GM20431 (cell line): ENCODE results near the gene ABLIM1.

Experiments
- in situ Hi-C: fragments of 300-500 bp; cut with MseI, MboI; formaldehyde crosslinking; loops from one replicate; pipeline ENCODE4 v1.15.0; 2020; ENCODE audit warnings: low sequenced_read_pairs; ENCODE audit not compliant: unreplicated experiment

Gene ABLIM1

DNA sequence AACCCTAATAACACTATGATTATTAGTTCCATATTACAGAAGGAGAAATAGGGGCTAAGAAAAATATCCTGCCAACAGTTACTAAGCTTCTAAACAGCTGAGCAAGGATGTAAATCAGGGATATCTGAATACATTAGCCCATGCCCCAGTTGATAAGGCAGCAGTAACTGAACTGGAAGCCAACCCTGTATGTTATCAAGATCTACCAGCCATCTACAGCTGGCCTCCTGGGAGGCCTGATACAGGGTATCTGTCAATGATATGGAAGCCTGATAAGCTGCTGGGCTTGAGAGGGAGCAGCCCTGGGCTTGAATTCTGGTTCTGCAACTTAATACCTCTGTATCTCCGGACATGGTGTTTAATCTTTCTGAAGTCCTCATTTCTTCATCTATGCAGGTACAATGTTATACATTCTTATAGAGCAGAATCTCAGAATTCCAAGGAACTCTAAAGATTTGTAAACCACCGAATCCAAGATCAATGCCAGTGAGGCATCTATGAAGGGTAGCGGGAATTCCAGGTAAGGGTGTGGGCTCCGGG, 215.9 kb downstream of the ABLIM1 start:
- in situ Hi-C loops, result no loop called here

DNA sequence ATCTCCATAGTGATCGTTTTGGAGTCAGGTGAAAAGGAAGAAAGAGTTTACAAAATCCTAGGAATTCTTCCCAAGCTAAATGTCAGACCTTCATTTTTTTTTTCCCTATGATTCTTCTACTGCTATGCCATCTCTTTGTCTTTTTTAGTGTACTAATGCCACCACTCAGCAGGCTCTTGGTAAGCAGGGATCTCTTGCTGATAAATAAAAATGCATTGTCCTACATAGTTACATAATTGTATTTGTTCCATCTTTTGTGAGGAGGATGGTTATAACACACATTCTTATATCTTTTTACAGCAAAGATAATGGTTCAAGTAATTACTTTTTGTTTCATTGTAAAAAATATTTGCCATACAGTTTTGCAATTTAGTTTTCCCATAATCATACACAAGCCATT, 217.0 kb downstream of the ABLIM1 start:
- in situ Hi-C loops, result no loop called here

GRCh38 chr10:114437473-114438292, 220.4 kb downstream of the ABLIM1 start:
- in situ Hi-C loops, result no loop called here

DNA sequence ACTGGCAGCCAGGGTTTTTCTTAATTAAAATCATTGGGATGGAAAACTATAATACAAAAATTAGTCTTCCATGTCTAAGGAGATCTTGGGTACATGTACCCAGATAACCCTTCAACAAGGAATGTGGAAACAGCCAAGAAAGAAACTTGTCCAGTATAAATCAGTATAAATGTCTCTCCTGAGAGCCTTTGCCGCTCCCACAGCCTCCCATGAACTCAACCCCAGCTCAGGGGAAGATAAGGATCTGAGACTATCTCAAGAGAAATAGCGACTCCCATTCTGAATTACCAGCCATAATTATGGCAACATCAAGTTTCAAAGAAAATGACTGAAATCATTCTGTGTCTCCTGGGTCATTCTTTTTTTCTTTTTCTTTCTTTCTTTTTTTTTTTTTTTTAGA, 221.1 kb downstream of the ABLIM1 start:
- in situ Hi-C loops, result no loop called here

DNA sequence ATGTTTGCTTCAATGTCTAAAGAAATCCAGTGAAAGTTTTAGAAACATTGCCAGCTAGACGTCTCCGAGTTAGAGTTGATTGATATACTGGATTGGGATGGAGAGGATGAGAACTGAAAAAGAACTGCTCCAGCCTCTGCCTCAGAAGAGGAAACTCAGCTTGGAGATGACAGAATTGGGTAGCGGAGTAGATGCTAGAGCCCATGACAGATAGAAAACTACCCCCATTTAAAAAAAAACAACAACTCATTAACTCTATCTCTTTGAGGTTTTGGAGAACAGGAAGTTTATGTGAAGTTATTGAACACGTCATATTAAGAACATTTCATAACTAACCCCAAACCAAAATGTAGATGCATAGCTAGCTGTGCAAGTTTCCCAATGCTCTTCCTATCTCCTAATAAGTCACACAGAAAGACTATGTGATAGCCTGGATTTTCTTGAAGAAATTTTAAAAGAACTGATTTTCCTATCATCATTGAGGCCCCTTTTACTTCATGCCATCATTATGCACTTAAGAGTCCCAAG, 225.4 kb downstream of the ABLIM1 start:
- in situ Hi-C loops, result no loop called here

GRCh38 chr10:114431414-114432135, 226.5 kb downstream of the ABLIM1 start:
- in situ Hi-C loops, result no loop called here

DNA sequence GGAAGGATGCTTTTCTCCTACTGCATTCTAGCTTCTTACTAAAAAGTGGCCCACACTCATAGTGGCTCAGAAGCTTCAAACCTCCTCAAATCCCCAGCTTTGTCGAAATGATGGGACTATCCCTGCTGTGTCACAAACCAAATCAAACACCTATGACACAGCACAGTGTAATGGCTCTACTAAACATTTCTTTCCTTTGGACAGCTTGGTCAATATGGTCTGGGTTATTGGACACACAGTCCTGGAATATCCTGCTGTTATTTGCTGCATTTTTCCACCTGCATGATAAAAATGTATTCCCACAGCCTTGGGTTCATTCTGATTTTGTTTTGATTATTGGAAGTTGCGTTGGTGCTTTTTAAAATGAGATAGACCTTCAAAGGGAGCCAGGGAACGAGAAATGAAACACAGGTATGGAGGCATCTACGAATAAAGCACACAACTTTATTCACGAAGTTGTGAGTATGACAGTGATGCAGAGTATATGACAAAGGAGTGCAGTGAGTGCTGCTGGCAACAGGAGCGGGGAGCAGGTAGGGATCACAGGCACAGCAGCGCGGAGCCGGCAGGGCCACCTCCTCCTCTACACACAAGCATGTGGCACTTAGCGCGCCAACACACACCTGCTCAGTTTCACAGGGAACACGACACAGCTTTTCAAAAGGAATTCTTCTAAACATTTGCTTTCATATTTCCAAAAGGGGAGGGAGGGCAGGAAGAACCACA, 227.2 kb downstream of the ABLIM1 start:
- in situ Hi-C loops, result no loop called here

DNA sequence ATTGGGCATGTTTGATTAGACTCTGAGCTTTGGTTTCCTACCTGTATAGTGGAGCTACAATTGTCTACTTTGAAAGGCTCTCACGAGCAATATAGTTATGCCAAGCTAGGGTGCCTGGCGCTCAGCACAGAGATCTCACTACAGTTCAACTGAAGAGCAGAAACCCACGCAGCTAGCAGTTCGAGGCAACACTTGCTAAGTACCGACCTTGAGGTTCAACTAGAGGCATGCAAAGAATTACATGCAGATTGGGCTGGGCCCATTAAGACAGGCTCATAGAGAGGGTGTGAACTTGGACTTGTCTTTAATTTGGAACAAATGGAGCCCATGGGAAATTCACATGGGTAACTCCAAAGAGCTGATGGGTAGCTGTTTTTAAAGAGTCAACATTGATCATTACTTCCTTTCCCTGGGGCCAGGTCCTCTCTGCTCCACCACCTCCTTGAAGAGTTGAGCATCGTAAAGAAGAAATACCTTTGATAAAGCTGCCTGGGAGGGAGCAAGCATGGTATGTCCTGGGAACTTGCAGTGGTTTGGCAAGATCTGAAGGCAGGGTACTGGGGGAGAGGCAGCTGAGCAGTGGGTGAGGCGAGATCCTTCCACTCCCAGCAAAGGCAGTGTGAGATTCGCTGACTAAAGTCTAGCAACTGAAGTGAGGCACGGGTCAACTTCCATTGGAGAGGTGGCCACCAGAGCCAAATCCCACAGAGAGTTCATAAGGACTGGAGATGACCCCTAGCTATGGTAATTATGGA, 228.3 kb downstream of the ABLIM1 start:
- in situ Hi-C loops, result no loop called here

GRCh38 chr10:114427124-114427852, 230.8 kb downstream of the ABLIM1 start:
- in situ Hi-C loops, result no loop called here

GRCh38 chr10:114426476-114426875, 231.6 kb downstream of the ABLIM1 start:
- in situ Hi-C loops, result no loop called here

- in situ Hi-C loops, result no loop called here
Observed at GRCh38 chr10:114420811-114421485, 237.1 kb downstream of the ABLIM1 start.

GRCh38 chr10:114418109-114418508, 240.0 kb downstream of the ABLIM1 start:
- in situ Hi-C loops, result no loop called here

DNA sequence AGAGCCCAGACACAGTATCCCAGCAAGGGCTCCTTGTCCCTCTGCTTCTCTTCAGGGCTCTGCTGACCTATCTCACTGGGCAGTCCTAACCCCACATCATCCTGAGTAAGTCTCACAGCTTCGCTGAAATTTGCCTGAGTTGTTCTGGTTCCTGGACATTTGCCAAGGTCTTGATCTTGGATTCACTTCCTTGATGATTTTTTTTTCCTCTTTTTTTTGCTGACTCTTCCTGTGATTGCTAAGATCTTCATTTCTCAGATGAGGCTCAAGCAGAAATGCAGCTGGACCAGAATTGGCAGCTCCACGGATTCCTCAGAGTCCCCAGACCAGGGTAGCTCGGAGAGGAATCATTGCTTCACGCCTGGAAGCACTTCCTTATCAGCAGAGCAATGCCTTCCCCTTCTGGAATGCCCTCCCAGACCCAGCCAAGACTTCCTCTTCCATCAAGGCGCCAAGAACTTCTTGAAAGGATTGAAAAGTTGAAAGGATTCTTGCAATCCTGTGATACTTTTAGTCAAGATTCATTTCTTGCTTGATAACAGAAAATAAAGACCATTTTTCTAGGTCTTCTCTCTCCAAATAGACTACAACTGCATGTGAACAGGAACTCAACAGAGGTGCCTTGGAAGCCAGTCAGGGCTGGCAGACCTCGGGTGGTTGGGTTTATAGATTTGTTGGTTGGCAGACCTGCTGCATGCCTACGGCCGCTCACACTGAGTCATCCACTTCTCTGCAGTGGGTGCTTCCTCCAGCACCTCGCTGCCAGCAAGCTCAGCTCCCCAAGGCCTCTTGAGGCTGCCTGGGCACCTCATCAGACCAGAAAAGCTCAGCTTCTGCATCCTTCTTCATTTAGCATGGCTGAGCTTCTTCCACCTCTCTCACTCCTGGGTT, 244.9 kb downstream of the ABLIM1 start:
- in situ Hi-C loops, result no loop called here

- in situ Hi-C loops, result no loop called here
Observed at GRCh38 chr10:114408968-114409444, 249.1 kb downstream of the ABLIM1 start.

DNA sequence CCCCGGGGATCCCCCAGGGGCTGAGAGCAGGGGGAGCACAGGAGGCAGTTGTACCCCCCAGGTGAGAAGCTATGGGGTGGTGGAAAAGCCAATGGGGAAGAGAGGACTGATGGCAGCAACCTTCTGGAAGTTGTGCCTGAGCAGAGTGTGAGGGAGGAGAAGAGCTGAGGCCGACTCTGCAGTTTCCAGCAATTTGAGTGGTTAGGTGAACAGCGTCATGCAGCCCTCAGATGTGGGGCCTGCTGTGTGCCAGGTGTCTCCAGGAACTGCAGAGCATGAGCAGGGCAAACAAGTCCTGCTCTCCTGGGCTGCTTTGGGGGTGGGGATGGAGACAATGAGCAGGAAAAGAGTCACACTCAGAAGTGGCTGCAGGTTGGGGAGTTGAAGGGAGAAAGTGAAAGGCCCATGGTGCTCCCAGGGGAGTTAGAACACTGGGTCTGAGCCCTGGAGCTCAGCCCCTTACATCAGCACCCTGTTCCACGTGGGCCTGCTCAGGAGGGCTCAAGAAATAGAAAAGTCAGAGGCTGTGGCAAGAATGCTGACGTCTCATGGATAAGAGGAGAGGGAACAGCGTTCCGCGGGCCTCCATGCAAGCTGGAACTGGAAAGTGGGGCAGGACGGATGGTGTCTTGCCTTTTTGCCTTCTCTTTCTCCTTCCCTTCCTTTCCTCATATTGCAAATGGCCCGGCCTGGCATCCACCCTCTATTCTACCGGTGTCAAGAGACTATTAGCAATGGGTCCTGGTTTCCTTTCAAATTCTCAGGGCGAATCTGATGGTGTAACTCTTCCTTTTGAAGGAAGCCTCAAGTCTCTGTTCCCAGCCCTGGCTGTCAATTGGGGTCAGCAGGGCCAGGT, 249.7 kb downstream of the ABLIM1 start:
- in situ Hi-C loops, result no loop called here

- in situ Hi-C loops, result no loop called here
Observed at GRCh38 chr10:114406455-114406854, 251.6 kb downstream of the ABLIM1 start.

- in situ Hi-C loops, result no loop called here
Observed at GRCh38 chr10:114405011-114405350, 253.1 kb downstream of the ABLIM1 start.
